Stomach (tissue), 9 donors: ENCODE results near the gene ZCCHC14. TPM values are rescaled to one million over a fixed set of nuclear protein-coding genes. Genes with fewer than 3 reads are reported as not detected.
"Not testable (repeated sequence)": the region's sequence is repeated elsewhere in the genome, so short reads cannot be mapped to it uniquely, and the experiment has no call there.

ENCODE experiments used
- DNase-seq, 2 donors: peaks; one replicate each; pipeline versions ENCODE4 v3.0.0 to v3.0.0-alpha.2; 2013 to 2019
- H3K27ac ChIP-seq, 5 donors: fragments of 200-600 bp in 4 of 5; sonication (generic) in 4 of 5; one replicate each; pipeline ENCODE4 v1.5.1; 2013 to 2019; ENCODE audit warnings: mild to moderate bottlenecking in 1 of 5, moderate library complexity in 1 of 5
- H3K27me3 ChIP-seq, 3 donors: fragments of 200-600 bp; sonication (generic); one replicate each; pipeline ENCODE4 v1.5.1; 2017 to 2019; ENCODE audit warnings: mixed run types in 1 of 3
- H3K36me3 ChIP-seq, 4 donors: fragments of 200-600 bp; sonication (generic); 1 replicate in 3 of 4; 2 replicates in 1 of 4; pipeline ENCODE4 v1.5.1; 2016 to 2019
- H3K4me1 ChIP-seq, 4 donors: fragments of 200-600 bp; sonication (generic); one replicate each; pipeline ENCODE4 v1.5.1; 2016 to 2019
- H3K4me3 ChIP-seq, 4 donors: fragments of 200-600 bp; sonication (generic) in 3 of 4; one replicate each; pipeline ENCODE4 v1.5.1; 2016 to 2019; ENCODE audit warnings: mild to moderate bottlenecking in 1 of 4
- H3K9me3 ChIP-seq, 4 donors: fragments of 200-600 bp; sonication (generic); one replicate each; pipeline ENCODE4 v1.5.1; 2016 to 2019
- EP300 ChIP-seq: sonication (generic); formaldehyde crosslinking; IDR thresholded peaks from one replicate; pipeline ENCODE4 v1.6.1; 2017; ENCODE audit warnings: antibody characterized with exemption
- POLR2A ChIP-seq, 4 donors: fragments of 450-650 bp; IDR thresholded peaks; one replicate each; pipeline ENCODE4 v1.6.1; 2016; ENCODE audit warnings: antibody characterized with exemption in 4 of 4, control low read depth in 2 of 4, mild to moderate bottlenecking in 1 of 4, moderate library complexity in 1 of 4
- POLR2AphosphoS5 ChIP-seq, 3 donors: sonication (generic); formaldehyde crosslinking; IDR thresholded peaks; one replicate each; pipeline ENCODE4 v1.6.1; 2016; ENCODE audit warnings: antibody characterized with exemption in 3 of 3
- WGBS, 5 donors: extraction: QIAGEN DNeasy Blood & Tissue Kit in 3 of 5; methylation state at CpG; one replicate each; pipeline versions ENCODE4 v1.1.5 to v1.1.7; 2013 to 2018; 5-methylcytosine and 5-hydroxymethylcytosine counted together
- intact Hi-C: fragments of 100-400 bp; cut with DNase I; formaldehyde crosslinking; loops from one replicate; pipeline ENCODE4 v1.15.1; 2023; ENCODE audit warnings: low total_unique reads
- polyA plus RNA-seq, 3 donors: library from polyadenylated mRNA; stranded (reverse); fragments of 200-250 nt; gene quantifications; one replicate each; pipeline ENCODE4 v1.2.3, GENCODE V29; 2013
- total RNA-seq, 5 donors: library from RNA; depleted of rRNA; stranded (reverse); fragments of >200 nt; gene quantifications; one replicate each; pipeline versions ENCODE4 v1.1.0 to v1.2.3, GENCODE V29; 2014 to 2016
- TF ChIP-seq, protein P1 (sequence below), 7 experiments: fragments of 450-650 bp in 4 of 7; fragments of 200-600 bp in 3 of 7; sonication (generic) in 3 of 7; IDR thresholded peaks; one replicate each; pipeline ENCODE4 v1.5.1; 2016 to 2019; ENCODE audit warnings: antibody characterized with exemption in 7 of 7, control low read depth in 2 of 7, mild to moderate bottlenecking in 1 of 7
- donor health status: healthy with polysubstance abuse.
- donor health status: Bipolar disorder and iron deficiency.
- donor health status: healthy.

The ZCCHC14 gene
- total and polyA plus RNA-seq, 8 donors = 5.4 to 25.9 (median 16.7) TPM

DNA sequence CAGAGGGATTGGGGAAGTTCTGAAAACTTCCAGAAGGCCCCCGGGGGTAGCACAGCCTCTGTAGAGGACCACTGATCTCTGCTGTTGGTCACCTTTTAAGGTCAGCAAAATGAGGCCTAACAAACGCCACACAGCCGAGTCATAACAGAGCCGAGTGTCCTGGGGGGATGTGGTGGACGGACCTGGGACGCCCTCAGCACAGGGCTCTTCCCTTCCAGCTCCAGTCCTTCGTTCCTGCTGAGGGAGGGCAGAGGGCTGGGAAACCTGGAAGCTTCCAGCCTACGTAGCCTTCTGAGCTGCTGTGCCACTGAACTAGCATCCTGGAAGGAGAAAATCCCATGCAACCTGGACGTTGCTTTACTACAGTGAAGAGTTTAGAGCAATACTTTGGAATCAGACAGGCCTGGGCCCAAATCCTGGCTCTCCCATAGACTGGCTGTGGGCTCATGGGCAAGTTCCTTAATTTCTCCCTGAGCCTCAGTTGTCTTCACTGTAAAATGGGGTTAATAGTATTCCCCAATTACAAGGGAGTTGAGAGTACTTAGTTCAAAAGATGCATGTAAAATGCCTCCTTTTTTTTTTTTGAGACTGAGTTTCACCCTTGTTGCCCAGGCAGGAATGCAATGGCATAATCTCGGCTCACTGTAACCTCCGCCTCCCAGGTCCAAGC lies 34.4 kb upstream of the ZCCHC14 start:
- TF ChIP-seq POLR2AphosphoS5 (IDR thresholded peaks at IDR 0.05) = no peak
- TF ChIP-seq EP300 = no peak
- TF ChIP-seq, protein P1, sequence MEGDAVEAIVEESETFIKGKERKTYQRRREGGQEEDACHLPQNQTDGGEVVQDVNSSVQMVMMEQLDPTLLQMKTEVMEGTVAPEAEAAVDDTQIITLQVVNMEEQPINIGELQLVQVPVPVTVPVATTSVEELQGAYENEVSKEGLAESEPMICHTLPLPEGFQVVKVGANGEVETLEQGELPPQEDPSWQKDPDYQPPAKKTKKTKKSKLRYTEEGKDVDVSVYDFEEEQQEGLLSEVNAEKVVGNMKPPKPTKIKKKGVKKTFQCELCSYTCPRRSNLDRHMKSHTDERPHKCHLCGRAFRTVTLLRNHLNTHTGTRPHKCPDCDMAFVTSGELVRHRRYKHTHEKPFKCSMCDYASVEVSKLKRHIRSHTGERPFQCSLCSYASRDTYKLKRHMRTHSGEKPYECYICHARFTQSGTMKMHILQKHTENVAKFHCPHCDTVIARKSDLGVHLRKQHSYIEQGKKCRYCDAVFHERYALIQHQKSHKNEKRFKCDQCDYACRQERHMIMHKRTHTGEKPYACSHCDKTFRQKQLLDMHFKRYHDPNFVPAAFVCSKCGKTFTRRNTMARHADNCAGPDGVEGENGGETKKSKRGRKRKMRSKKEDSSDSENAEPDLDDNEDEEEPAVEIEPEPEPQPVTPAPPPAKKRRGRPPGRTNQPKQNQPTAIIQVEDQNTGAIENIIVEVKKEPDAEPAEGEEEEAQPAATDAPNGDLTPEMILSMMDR (IDR thresholded peaks at IDR 0.05) = no peak
- TF ChIP-seq POLR2A (IDR thresholded peaks at IDR 0.05) = no peak
- intact Hi-C loops = no loop called here
- Histone ChIP-seq H3K4me1 (no peaks in the 10 kb centered on the region), H3K27ac (no peak overlapping the region), H3K4me3 (no peak overlapping the region), H3K9me3 (peaks cover 5 to 15% (median 13%) of the 10 kb centered on the region in 4 donors), H3K36me3 (no peaks in the 10 kb centered on the region), H3K27me3 (no peaks in the 10 kb centered on the region)
- WGBS, 5 donors = 73 to 84% (median 83%) methylated on average over 7 to 11 of the region's 11 CpGs
- DNase-seq = no peak

DNA sequence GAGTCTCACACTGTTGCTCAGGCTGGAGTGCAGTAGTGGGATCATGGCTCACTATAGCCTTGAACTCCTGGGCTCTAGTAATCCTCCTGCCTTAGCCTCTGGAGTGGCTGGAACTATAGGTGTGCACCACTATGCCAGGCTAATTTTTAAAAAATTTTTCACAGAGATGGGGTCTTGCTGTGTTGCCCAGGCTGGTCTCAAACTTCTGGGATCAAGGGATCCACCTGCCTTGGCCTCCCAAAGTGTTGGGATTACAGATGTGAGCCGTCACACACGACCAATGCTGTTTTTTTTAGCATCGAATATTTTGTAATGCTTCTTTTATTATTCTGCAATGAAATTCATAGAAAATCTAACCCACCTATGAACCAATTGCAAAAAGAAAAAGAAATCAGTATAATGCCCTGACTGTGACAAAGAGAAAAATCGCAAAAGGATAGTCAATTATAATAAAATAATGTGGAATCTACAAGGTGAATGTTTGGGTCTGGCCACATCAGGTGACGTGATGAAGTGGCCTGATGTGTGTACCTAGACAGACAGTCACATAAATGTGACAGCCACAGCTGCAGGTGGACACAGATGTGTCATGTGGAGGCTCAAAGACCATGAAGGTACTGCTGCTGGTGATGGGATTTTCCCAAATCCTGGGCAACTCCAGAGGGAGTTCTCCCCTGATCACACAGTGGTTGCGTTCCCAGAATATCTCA lies 33.6 kb upstream of the ZCCHC14 start:
- Histone ChIP-seq H3K4me1 (no peaks in the 10 kb centered on the region), H3K36me3 (no peaks in the 10 kb centered on the region), H3K9me3 (peaks cover 5 to 15% (median 11%) of the 10 kb centered on the region in 4 donors), H3K27ac (no peak overlapping the region), H3K4me3 (no peak overlapping the region), H3K27me3 (no peaks in the 10 kb centered on the region)
- TF ChIP-seq EP300 = no peak
- no peak for TF ChIP-seq POLR2A (IDR thresholded peaks at IDR 0.05)
- TF ChIP-seq, protein P1 (IDR thresholded peaks at IDR 0.05) = no peak
- no peak for TF ChIP-seq POLR2AphosphoS5 (IDR thresholded peaks at IDR 0.05)
- no peak for DNase-seq
- 83 to 89% (median 86%) methylated on average over 6 of the region's 6 CpGs for WGBS, 5 donors
- intact Hi-C loops = no loop called here

DNA sequence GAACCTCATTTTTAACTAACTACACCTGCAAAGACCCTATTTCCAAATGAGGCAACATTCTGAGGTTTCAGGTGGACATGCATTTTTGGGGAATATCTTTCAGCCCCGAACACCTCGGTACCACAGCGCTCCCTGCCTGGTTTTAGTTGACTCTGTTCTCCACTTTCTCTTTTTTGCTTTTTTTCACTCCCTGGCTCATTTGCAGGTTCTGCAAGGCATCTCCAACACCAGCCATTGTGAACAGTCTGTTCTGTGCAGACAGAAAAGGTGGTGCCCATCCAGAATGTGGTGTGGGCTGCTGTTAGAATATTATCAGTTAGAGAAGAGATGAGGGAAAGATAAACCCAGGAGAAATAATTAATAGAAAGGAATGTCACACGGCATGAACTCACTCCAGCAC lies 32.5 kb upstream of the ZCCHC14 start:
- no peaks in the 10 kb centered on the region for H3K4me1 ChIP-seq
- TF ChIP-seq, protein P1 (IDR thresholded peaks at IDR 0.05) = no peak
- no peak for TF ChIP-seq POLR2A (IDR thresholded peaks at IDR 0.05)
- TF ChIP-seq POLR2AphosphoS5 (IDR thresholded peaks at IDR 0.05) = no peak
- H3K36me3 ChIP-seq = no peaks in the 10 kb centered on the region
- peaks cover 5 to 15% (median 11%) of the 10 kb centered on the region in 4 donors for H3K9me3 ChIP-seq
- intact Hi-C loops = no loop called here
- 62 to 78% (median 71%) methylated on average over 4 of the region's 4 CpGs for WGBS, 5 donors
- H3K4me3 ChIP-seq = no peak overlapping the region
- no peak for DNase-seq
- no peak overlapping the region for H3K27ac ChIP-seq
- H3K27me3 ChIP-seq = no peaks in the 10 kb centered on the region

DNA sequence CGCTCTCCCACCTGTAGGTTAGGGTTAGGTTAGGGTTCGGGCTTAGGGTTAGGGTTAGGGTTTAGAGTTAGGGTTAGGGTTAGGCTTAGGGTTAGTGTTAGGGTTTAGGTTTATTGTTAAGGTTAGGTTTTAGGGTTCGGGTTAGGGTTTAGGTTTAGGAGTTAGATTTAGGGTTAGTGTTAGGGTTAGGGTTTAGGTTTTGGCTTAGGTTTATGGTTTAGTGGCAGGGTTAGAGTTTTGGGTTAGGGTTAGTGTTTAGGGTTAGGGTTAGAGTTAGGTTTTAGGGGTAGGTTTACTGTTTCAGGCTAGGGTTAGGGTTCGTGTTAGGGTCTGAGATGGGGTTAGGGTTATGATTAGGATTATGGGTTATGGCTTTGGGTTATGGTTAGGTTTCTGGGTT lies 31.6 kb upstream of the ZCCHC14 start:
- WGBS, 5 donors = 70 to 86% (median 77%) methylated on average over 4 of the region's 4 CpGs
- no peak overlapping the region for H3K27ac ChIP-seq
- H3K36me3 ChIP-seq = no peaks in the 10 kb centered on the region
- H3K9me3 ChIP-seq = peaks cover 0 to 8% (median 3%) of the 10 kb centered on the region in 4 donors
- H3K4me3 ChIP-seq = no peak overlapping the region
- no peaks in the 10 kb centered on the region for H3K4me1 ChIP-seq
- intact Hi-C loops = no loop called here
- TF ChIP-seq POLR2AphosphoS5 (IDR thresholded peaks at IDR 0.05) = no peak
- no peak for DNase-seq
- no peaks in the 10 kb centered on the region for H3K27me3 ChIP-seq

GRCh38 chr16:87523605-87524004 lies 30.8 kb upstream of the ZCCHC14 start:
- intact Hi-C loops, H3K27me3 ChIP-seq, DNase-seq, H3K36me3 ChIP-seq, H3K9me3 ChIP-seq, H3K4me1 ChIP-seq, H3K27ac ChIP-seq, H3K4me3 ChIP-seq: not testable (repeated sequence)
- 85 to 87% (median 87%) methylated on average over 6 of the region's 6 CpGs for WGBS, 5 donors

DNA sequence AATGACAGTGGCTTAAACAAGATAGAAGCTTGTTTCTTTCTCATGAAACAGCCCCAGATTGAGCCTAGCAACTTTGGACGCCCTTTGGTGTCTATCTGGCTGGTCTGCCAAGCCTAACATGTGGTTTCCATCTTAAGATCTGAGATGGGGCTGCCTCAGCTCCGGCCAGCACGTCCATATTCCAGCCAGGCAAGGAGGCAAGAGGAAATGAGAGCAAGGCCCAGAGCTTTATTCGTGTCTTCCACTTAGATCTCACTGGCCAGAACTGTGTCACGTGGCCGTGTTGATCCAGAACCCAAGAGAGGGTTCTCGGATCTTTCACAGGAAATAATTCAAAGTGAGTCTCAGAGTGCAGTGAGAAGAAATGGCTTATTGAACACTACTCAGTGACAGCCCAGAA lies 28.9 kb upstream of the ZCCHC14 start:
- H3K9me3 ChIP-seq, H3K4me3 ChIP-seq, H3K36me3 ChIP-seq, H3K27me3 ChIP-seq, intact Hi-C loops: not testable (repeated sequence)
- Histone ChIP-seq H3K27ac (peak overlapping the region in 1 of 5 donors; percentile 39), H3K4me1 (peaks cover 0 to 11% (median 3%) of the 10 kb centered on the region in 4 donors)
- WGBS, 5 donors = 64 to 79% (median 71%) methylated on average over 7 of the region's 7 CpGs
- peak in 1 of 2 donors; percentile 68 for DNase-seq

DNA sequence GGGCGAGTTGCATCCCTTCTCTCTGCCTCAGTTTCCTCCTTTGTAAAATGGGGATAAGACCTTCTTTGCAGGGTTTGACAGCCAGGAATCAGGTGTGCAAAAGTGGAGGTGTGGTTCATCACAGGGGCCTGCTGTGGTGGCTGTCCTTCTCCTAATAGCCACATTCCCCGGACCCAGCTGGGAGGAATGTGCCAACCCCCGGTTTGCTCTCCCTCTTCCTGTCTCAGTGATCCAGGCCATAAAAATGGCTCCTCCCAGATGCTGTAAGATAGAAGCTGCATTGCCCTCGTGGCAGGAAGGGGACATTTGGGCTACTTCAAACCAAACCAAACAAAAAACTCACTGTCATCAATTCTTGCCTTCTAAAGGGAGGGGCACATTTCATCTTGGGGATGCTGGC lies 26.3 kb upstream of the ZCCHC14 start:
- 36 to 45% (median 38%) methylated on average over 4 of the region's 4 CpGs for WGBS, 5 donors
- H3K4me3 ChIP-seq, H3K36me3 ChIP-seq, intact Hi-C loops, H3K27me3 ChIP-seq, DNase-seq, H3K9me3 ChIP-seq: not testable (repeated sequence)
- H3K27ac ChIP-seq = peak overlapping the region in 2 of 5 donors; percentile 23 to 76
- peaks cover 0 to 11% (median 3%) of the 10 kb centered on the region in 4 donors for H3K4me1 ChIP-seq

- H3K27ac ChIP-seq = peak overlapping the region in 4 of 5 donors; percentile 43 to 76 (median 69)
- peak in 1 of 2 donors; percentile 40 for DNase-seq
- intact Hi-C loops, H3K9me3 ChIP-seq, H3K4me3 ChIP-seq, H3K27me3 ChIP-seq, H3K36me3 ChIP-seq: not testable (repeated sequence)
- peaks cover 0 to 11% (median 3%) of the 10 kb centered on the region in 4 donors for H3K4me1 ChIP-seq
- WGBS, 5 donors = 47 to 79% (median 71%) methylated on average over 12 to 21 of the region's 21 CpGs
Measured at GRCh38 chr16:87518430-87519051, 25.7 kb upstream of the ZCCHC14 start.
